OCI-LY7 (cell line): ENCODE data around the gene AAK1. TPM values are rescaled to one million over a fixed set of nuclear protein-coding genes. Genes with fewer than 3 reads are reported as not detected.

Experiments
- BruUV-seq: library from RNA; stranded (reverse); fragments of 400-500 nt; replicated peaks from 2 replicates; lab custom pipeline; 2021; lab: Mats Ljungman, UMichigan
- CTCF ChIA-PET: fragments of 300-600 bp; sonication (Branson Sonifier 250); formaldehyde crosslinking; loops from one replicate; lab custom pipeline; 2022; ENCODE audit warnings: antibody characterized with exemption; ENCODE audit not compliant: unreplicated experiment; lab: Charles Lee
- POLR2A ChIA-PET: fragments of 300-600 bp; sonication (Branson Sonifier 250); formaldehyde crosslinking; loops from one replicate; lab custom pipeline; 2022; ENCODE audit warnings: antibody characterized with exemption; lab: Charles Lee
- DNase-seq: peaks from one replicate; pipeline ENCODE4 v3.0.0-alpha.2; 2015; ENCODE audit warnings: low spot score
- H2AFZ ChIP-seq: fragments of 200-600 bp; sonication (generic), shearing (Covaris generic); 2 replicates; pipeline ENCODE4 v1.6.1; 2014; ENCODE audit warnings: mild to moderate bottlenecking, antibody characterized with exemption, low read length, moderate library complexity
- H3K27ac ChIP-seq: fragments of 200-600 bp; sonication (generic); 2 replicates; pipeline ENCODE4 v1.5.1; 2014; ENCODE audit warnings: mixed run types, low read depth, mild to moderate bottlenecking, moderate library complexity, low read length, inconsistent platforms; ENCODE audit not compliant: poor library complexity, severe bottlenecking
- H3K36me3 ChIP-seq: fragments of 200-600 bp; sonication (generic); 2 replicates; pipeline ENCODE4 v1.6.1; 2014; ENCODE audit warnings: mild to moderate bottlenecking, antibody characterized with exemption, low read length, moderate library complexity, mixed read lengths; ENCODE audit not compliant: insufficient read depth
- H3K4me1 ChIP-seq: fragments of 200-600 bp; sonication (generic); 2 replicates; pipeline ENCODE4 v1.5.1; 2014; ENCODE audit warnings: mild to moderate bottlenecking, low read length; ENCODE audit not compliant: insufficient read depth, poor library complexity, severe bottlenecking
- H3K4me2 ChIP-seq: fragments of 200-600 bp; sonication (generic); 2 replicates; pipeline ENCODE4 v1.6.1; 2014; ENCODE audit warnings: mild to moderate bottlenecking, low read length
- H3K4me3 ChIP-seq: fragments of 200-600 bp; sonication (generic); 2 replicates; pipeline ENCODE4 v1.5.1; 2014; ENCODE audit warnings: mild to moderate bottlenecking, low read depth, low read length; ENCODE audit not compliant: poor library complexity, severe bottlenecking
- H3K79me2 ChIP-seq: fragments of 200-600 bp; sonication (generic); 2 replicates; pipeline ENCODE4 v1.6.1; 2016; ENCODE audit warnings: low read depth, mild to moderate bottlenecking, low read length, moderate library complexity, mixed read lengths; ENCODE audit not compliant: insufficient read depth
- H3K9me2 ChIP-seq: fragments of 200-600 bp; sonication (generic); 2 replicates; pipeline ENCODE4 v1.6.1; 2016; ENCODE audit warnings: mild to moderate bottlenecking, low read length, mixed read lengths; ENCODE audit not compliant: insufficient read depth
- H3K9me3 ChIP-seq: fragments of 200-600 bp; sonication (generic); 2 replicates; pipeline ENCODE4 v1.6.1; 2014; ENCODE audit warnings: mild to moderate bottlenecking, mixed run types, low read length, mixed read lengths
- H4K20me1 ChIP-seq: fragments of 200-600 bp; sonication (generic); 2 replicates; pipeline ENCODE4 v1.6.1; 2014; ENCODE audit warnings: mild to moderate bottlenecking, antibody characterized with exemption, low read length, moderate library complexity, mixed read lengths; ENCODE audit not compliant: insufficient read depth
- EZH2phosphoT487 ChIP-seq: fragments of 200-600 bp; sonication (generic); IDR thresholded peaks from 2 replicates; pipeline ENCODE4 v1.6.1; 2018; ENCODE audit warnings: low read depth, borderline replicate concordance, mild to moderate bottlenecking, mixed run types, antibody characterized with exemption, low read length, moderate library complexity, mixed read lengths
- intact Hi-C: fragments of 100-400 bp; cut with micrococcal nuclease; formaldehyde crosslinking; loops from one replicate; pipeline ENCODE4 v1.10.0; 2022; ENCODE audit not compliant: unreplicated experiment
- total RNA-seq, 2 experiments: library from RNA; depleted of rRNA in 1 of 2; stranded (reverse); fragments of >200 nt in 1 of 2; shearing (Covaris generic) in 1 of 2; gene quantifications; 2 replicates each; pipeline ENCODE4 v1.2.3, GENCODE V29; 2014 to 2022
- TF ChIP-seq, protein P1 (sequence below): fragments of 200-600 bp; sonication (generic); conservative IDR thresholded peaks from 2 replicates; pipeline ENCODE4 v1.5.1; 2014; ENCODE audit warnings: mild to moderate bottlenecking, antibody characterized with exemption, low read length, moderate library complexity, mixed read lengths

Gene AAK1
- total RNA-seq, 2 experiments from 2014 or later = 8.3 to 8.5 TPM

DNA sequence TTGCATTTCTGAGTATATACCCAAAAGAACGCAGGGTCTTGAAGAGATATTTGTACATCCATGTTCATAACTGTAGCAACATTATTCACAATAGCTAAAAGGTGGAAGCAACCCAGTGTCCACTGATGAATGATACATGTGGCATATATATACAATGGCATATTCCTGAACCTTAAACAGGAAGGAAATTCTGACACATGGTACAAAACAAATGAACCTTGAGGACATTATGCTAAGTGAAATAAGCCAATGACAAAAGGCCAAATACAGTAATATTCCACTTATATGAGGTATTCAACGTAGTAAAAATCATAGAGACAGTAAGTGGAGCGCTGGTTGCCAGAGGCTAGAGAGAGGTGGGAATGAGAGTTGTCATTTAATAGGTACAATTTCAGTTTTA, 8.1 kb downstream of the AAK1 start:
- BruUV-seq = no TSS peak
- Histone ChIP-seq H2AFZ (no peak overlapping the region), H3K9me3 (no peaks in the 10 kb centered on the region), H3K4me1 (no peaks in the 10 kb centered on the region), H3K36me3 (no peaks in the 10 kb centered on the region), H4K20me1 (no peaks in the 10 kb centered on the region), H3K79me2 (no peaks in the 10 kb centered on the region), H3K9me2 (no peaks in the 10 kb centered on the region), H3K27ac (no peak overlapping the region), H3K4me2 (no peak overlapping the region), H3K4me3 (no peak overlapping the region)
- ChIA-PET POLR2A (interaction anchor here (1.0 kb wide), 1 partner anchor 79 kb away, joined by 3 read pairs; no protein-coding TSS in a partner anchor), CTCF (no interaction called here)
- no peak for DNase-seq
- no peak for TF ChIP-seq EZH2phosphoT487
- TF ChIP-seq, protein P1, sequence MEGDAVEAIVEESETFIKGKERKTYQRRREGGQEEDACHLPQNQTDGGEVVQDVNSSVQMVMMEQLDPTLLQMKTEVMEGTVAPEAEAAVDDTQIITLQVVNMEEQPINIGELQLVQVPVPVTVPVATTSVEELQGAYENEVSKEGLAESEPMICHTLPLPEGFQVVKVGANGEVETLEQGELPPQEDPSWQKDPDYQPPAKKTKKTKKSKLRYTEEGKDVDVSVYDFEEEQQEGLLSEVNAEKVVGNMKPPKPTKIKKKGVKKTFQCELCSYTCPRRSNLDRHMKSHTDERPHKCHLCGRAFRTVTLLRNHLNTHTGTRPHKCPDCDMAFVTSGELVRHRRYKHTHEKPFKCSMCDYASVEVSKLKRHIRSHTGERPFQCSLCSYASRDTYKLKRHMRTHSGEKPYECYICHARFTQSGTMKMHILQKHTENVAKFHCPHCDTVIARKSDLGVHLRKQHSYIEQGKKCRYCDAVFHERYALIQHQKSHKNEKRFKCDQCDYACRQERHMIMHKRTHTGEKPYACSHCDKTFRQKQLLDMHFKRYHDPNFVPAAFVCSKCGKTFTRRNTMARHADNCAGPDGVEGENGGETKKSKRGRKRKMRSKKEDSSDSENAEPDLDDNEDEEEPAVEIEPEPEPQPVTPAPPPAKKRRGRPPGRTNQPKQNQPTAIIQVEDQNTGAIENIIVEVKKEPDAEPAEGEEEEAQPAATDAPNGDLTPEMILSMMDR = no peak
- intact Hi-C loops = no loop called here

DNA sequence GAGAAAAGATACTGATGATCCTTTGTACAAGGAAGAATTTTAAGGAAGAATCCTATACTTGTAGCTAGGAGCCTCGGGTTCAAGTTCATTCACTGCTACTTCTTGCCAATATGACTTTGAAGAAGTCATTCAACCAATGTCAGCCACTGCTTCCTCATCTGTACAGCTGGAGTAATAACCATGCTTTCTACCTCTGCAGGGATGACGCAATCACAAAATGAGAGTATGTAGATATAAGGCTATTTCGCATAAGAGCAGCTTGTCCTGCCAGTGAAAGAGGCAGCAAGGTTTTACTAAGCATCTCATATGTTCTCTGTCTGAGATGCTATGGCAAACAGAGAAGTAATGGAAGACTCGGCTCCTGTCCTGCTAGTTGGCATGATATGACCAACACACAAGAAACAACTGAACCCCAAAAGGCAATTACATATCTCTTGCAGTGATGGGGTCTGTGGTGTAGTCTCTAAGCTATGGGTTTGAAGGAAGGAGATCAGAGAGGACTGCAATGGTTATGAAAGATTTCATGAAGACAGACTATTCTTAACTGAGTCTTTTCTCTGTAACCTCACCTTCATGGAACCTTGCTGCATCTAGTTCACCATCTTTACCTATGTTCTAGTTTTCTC, 9.2 kb downstream of the AAK1 start:
- H3K4me3 ChIP-seq = no peak overlapping the region
- no peak for DNase-seq
- no peaks in the 10 kb centered on the region for H3K79me2 ChIP-seq
- H3K4me1 ChIP-seq = no peaks in the 10 kb centered on the region
- H3K4me2 ChIP-seq = no peak overlapping the region
- no peaks in the 10 kb centered on the region for H3K9me2 ChIP-seq
- no TSS peak for BruUV-seq
- H3K36me3 ChIP-seq = no peaks in the 10 kb centered on the region
- ChIA-PET CTCF (no interaction called here), POLR2A (interaction anchor here (1.0 kb wide), 1 partner anchor 78 kb away, joined by 3 read pairs; no protein-coding TSS in a partner anchor)
- no peak overlapping the region for H3K27ac ChIP-seq
- no peak for TF ChIP-seq EZH2phosphoT487
- TF ChIP-seq, protein P1 = no peak
- intact Hi-C loops = no loop called here
- H3K9me3 ChIP-seq = no peaks in the 10 kb centered on the region
- no peaks in the 10 kb centered on the region for H4K20me1 ChIP-seq
- H2AFZ ChIP-seq = no peak overlapping the region

DNA sequence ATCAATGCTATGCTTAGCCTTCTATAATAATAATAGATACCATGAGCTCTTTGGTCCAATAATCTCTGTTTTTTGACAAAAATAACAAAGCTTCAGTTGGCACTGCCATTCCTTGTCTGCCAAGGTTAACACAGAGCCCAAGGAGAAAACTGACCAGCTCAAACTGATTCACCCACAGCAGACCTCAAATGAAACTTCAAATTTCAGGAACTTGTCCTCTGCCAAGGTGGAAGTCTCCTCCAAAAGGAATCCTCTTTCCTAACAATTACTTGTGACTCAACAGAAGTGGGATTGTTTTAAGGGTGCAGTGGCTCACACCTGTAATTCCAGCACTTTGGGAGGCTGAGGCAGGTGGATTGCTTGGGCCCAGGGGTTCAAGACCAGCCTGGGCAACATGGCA, 12.1 kb downstream of the AAK1 start:
- H3K4me3 ChIP-seq = no peak overlapping the region
- H3K4me1 ChIP-seq = no peaks in the 10 kb centered on the region
- H2AFZ ChIP-seq = no peak overlapping the region
- TF ChIP-seq, protein P1 = no peak
- TF ChIP-seq EZH2phosphoT487 = no peak
- H3K79me2 ChIP-seq = no peaks in the 10 kb centered on the region
- DNase-seq = no peak
- H3K9me3 ChIP-seq = no peaks in the 10 kb centered on the region
- no TSS peak for BruUV-seq
- CTCF ChIA-PET = no interaction called here
- intact Hi-C loops = no loop called here
- no peak overlapping the region for H3K4me2 ChIP-seq
- POLR2A ChIA-PET = no interaction called here
- H3K36me3 ChIP-seq = no peaks in the 10 kb centered on the region
- no peak overlapping the region for H3K27ac ChIP-seq
- no peaks in the 10 kb centered on the region for H4K20me1 ChIP-seq
- H3K9me2 ChIP-seq = no peaks in the 10 kb centered on the region
